Measurements from ENCODE around the gene GRIK5.

GRIK5 gene

GRCh38 chr19:42066075-42066754 is 3.8 kb downstream of the GRIK5 start (continued):
- TF ChIP-seq ZNF214 (tag by site-specific recombination; IDR thresholded peaks at IDR 0.05; ENCODE audit: borderline replicate concordance) (no peak), FEZF1 (tag by site-specific recombination; IDR thresholded peaks at IDR 0.05) (no peak), ZNF223 (tag by site-specific recombination; IDR thresholded peaks at IDR 0.05) (no peak), HOXC10 (CRISPR knock-in tag; IDR thresholded peaks at IDR 0.05) (no peak), ZNF558 (tag by site-specific recombination; IDR thresholded peaks at IDR 0.05) (no peak)

- ChIA-PET CTCF (interaction anchor here (1.2 to 2.8 kb wide), 3 partner anchors 13 to 37 kb away, joined by 5 to 8 read pairs (median 8); no protein-coding TSS in a partner anchor), POLR2A (interaction anchor here (1.0 kb wide), 1 partner anchor 11 kb away, joined by 3 read pairs; the partner anchor contains the start of gene ZNF574)
- Histone ChIP-seq H3K9me3 (ENCODE audit: control insufficient read depth, insufficient read depth, low read depth, low read length) (no peaks in the 10 kb centered on the region), H3K36me3 (ENCODE audit: control insufficient read depth in 2 of 2, insufficient read depth in 1 of 2, low read length in 2 of 2) (no peaks in the 10 kb centered on the region), H3K4me3 (ENCODE audit: low read depth, low read length) (no peak overlapping the region), H3K27ac (ENCODE audit: extremely low read depth, low read depth, low read length) (no peak overlapping the region), H3K4me1 (ENCODE audit: control insufficient read depth, insufficient read depth, low read length) (no peaks in the 10 kb centered on the region)
- TF ChIP-seq ZNF580 (tag by site-specific recombination; IDR thresholded peaks at IDR 0.05) (no peak), KLF7 (tag by site-specific recombination; IDR thresholded peaks at IDR 0.05; ENCODE audit: borderline replicate concordance) (no peak), FEZF1 (tag by site-specific recombination; IDR thresholded peaks at IDR 0.05) (no peak), MEIS1 (CRISPR knock-in tag; IDR thresholded peaks at IDR 0.05; ENCODE audit: borderline replicate concordance) (no peak), ZBTB8A (tag by site-specific recombination; IDR thresholded peaks at IDR 0.05) (no peak), ZBTB49 (tag by site-specific recombination; IDR thresholded peaks at IDR 0.05; ENCODE audit: low read depth) (no peak), ZNF184 (tag by site-specific recombination; IDR thresholded peaks at IDR 0.05) (no peak)
Observed at GRCh38 chr19:42065511-42065910, 4.5 kb downstream of the GRIK5 start.

GRCh38 chr19:42065051-42065450 is 5.0 kb downstream of the GRIK5 start:
- ChIA-PET POLR2A (no interaction called here), CTCF (interaction anchor here (1.0 to 2.8 kb wide), 4 partner anchors 13 to 43 kb away, joined by 3 to 8 read pairs (median 6); no protein-coding TSS in a partner anchor)
- H3K4me3 ChIP-seq (ENCODE audit: low read depth, low read length), result no peak overlapping the region
- no peaks in the 10 kb centered on the region for H3K4me1 ChIP-seq (ENCODE audit: control insufficient read depth, insufficient read depth, low read length)
- H3K27ac ChIP-seq (ENCODE audit: extremely low read depth, low read depth, low read length), result no peak overlapping the region
- H3K9me3 ChIP-seq (ENCODE audit: control insufficient read depth, insufficient read depth, low read depth, low read length), result no peaks in the 10 kb centered on the region
- no peaks in the 10 kb centered on the region for H3K36me3 ChIP-seq (ENCODE audit: control insufficient read depth in 2 of 2, insufficient read depth in 1 of 2, low read length in 2 of 2)
- TF ChIP-seq ZSCAN16 (tag by site-specific recombination; IDR thresholded peaks at IDR 0.05), result no peak
- TF ChIP-seq REPIN1 (tag by site-specific recombination; IDR thresholded peaks at IDR 0.05; ENCODE audit: low read depth), result no peak

GRCh38 chr19:42064432-42064831 is 5.6 kb downstream of the GRIK5 start:
- H3K9me3 ChIP-seq (ENCODE audit: control insufficient read depth, insufficient read depth, low read depth, low read length), result no peaks in the 10 kb centered on the region
- POLR2A ChIA-PET, result no interaction called here
- H3K36me3 ChIP-seq (ENCODE audit: control insufficient read depth in 2 of 2, insufficient read depth in 1 of 2, low read length in 2 of 2), result no peaks in the 10 kb centered on the region
- TF ChIP-seq ZNF239 (tag by site-specific recombination; IDR thresholded peaks at IDR 0.05) (peak; percentile 96), ZBTB26 (tag by site-specific recombination; optimal IDR thresholded peaks at IDR 0.05) (no peak)
- H3K27ac ChIP-seq (ENCODE audit: extremely low read depth, low read depth, low read length), result no peak overlapping the region
- H3K4me1 ChIP-seq (ENCODE audit: control insufficient read depth, insufficient read depth, low read length), result no peaks in the 10 kb centered on the region
- CTCF ChIA-PET, result interaction anchor here (0.6 to 2.8 kb wide), 5 partner anchors 9 to 44 kb away, joined by 3 to 8 read pairs (median 5); no protein-coding TSS in a partner anchor
- H3K4me3 ChIP-seq (ENCODE audit: low read depth, low read length), result no peak overlapping the region
